GM23248 (cell line): ENCODE measurements around the gene TXNRD2. TPM values are rescaled to one million over a fixed set of nuclear protein-coding genes. Genes with fewer than 3 reads are reported as not detected.

ENCODE experiments used
- DNase-seq: peaks from one replicate; pipeline ENCODE4 v3.0.0-alpha.2; 2015
- H2AFZ ChIP-seq: fragments of 200-600 bp; sonication (generic); 2 replicates; pipeline ENCODE4 v1.6.1; 2016; ENCODE audit warnings: antibody characterized with exemption
- H3F3A ChIP-seq: fragments of 200-600 bp; sonication (generic); 2 replicates; pipeline ENCODE4 v1.6.1; 2016; ENCODE audit warnings: mild to moderate bottlenecking, antibody characterized with exemption, mixed run types; ENCODE audit not compliant: insufficient read depth
- H3K27ac ChIP-seq: fragments of 200-600 bp; sonication (generic); 2 replicates; pipeline ENCODE4 v1.5.1; 2016; ENCODE audit warnings: mild to moderate bottlenecking
- H3K27me3 ChIP-seq: fragments of 200-600 bp; sonication (generic); replicated peaks from 2 replicates; pipeline ENCODE4 v1.6.1; 2016; ENCODE audit warnings: mild to moderate bottlenecking; ENCODE audit not compliant: insufficient read depth
- H3K36me3 ChIP-seq: fragments of 200-600 bp; sonication (generic); 2 replicates; pipeline ENCODE4 v1.6.1; 2016; ENCODE audit warnings: low read depth, mild to moderate bottlenecking
- H3K4me1 ChIP-seq: fragments of 200-600 bp; sonication (generic); 2 replicates; pipeline ENCODE4 v1.6.1; 2016; ENCODE audit warnings: mild to moderate bottlenecking; ENCODE audit not compliant: insufficient read depth
- H3K4me2 ChIP-seq: fragments of 200-600 bp; sonication (generic); one replicate; pipeline ENCODE4 v1.6.1; 2016; ENCODE audit warnings: mild to moderate bottlenecking; ENCODE audit not compliant: unreplicated experiment
- H3K4me3 ChIP-seq: fragments of 200-600 bp; sonication (generic); 2 replicates; pipeline ENCODE4 v1.5.1; 2016; ENCODE audit warnings: mild to moderate bottlenecking
- H3K79me2 ChIP-seq: fragments of 200-600 bp; sonication (generic); 2 replicates; pipeline ENCODE4 v1.6.1; 2016; ENCODE audit warnings: mild to moderate bottlenecking; ENCODE audit not compliant: insufficient read depth
- H3K9ac ChIP-seq: fragments of 200-600 bp; sonication (generic); 2 replicates; pipeline ENCODE4 v1.6.1; 2016; ENCODE audit warnings: mild to moderate bottlenecking
- H3K9me2 ChIP-seq: fragments of 200-600 bp; sonication (generic); 2 replicates; pipeline ENCODE4 v1.6.1; 2016; ENCODE audit warnings: mixed run types, mild to moderate bottlenecking, moderate library complexity; ENCODE audit not compliant: insufficient read depth
- H3K9me3 ChIP-seq: fragments of 200-600 bp; sonication (generic); one replicate; pipeline ENCODE4 v1.6.1; 2017; ENCODE audit warnings: low read depth
- H4K20me1 ChIP-seq: fragments of 200-600 bp; sonication (generic); 2 replicates; pipeline ENCODE4 v1.6.0; 2016; ENCODE audit not compliant: insufficient read depth
- EZH2 ChIP-seq: fragments of 200-600 bp; sonication (generic); IDR thresholded peaks from 2 replicates; pipeline ENCODE4 v1.6.1; 2018; ENCODE audit warnings: antibody characterized with exemption, mild to moderate bottlenecking; ENCODE audit not compliant: insufficient read depth, poor library complexity, severe bottlenecking
- EZH2phosphoT487 ChIP-seq: fragments of 200-600 bp; sonication (generic); IDR thresholded peaks from 2 replicates; pipeline ENCODE4 v1.6.1; 2018; ENCODE audit warnings: antibody characterized with exemption, moderate library complexity, mild to moderate bottlenecking, low read depth; ENCODE audit not compliant: insufficient read depth
- WGBS, 2 experiments: methylation state at CpG; one replicate each; pipeline ENCODE4 v1.1.6; 2015 to 2017; ENCODE audit warnings: low lambda C conversion rate in 2 of 2, low coverage in 1 of 2; ENCODE audit errors: missing lambda C conversion rate in 2 of 2; 5-methylcytosine and 5-hydroxymethylcytosine counted together
- in situ Hi-C: fragments of 300-500 bp; cut with MboI; formaldehyde crosslinking; loops from 2 replicates; pipeline ENCODE4 v1.15.0; 2020
- polyA plus RNA-seq: library from polyadenylated mRNA; unstranded; fragments of >200 nt; fragmentation: Nextera tagmentation; extraction: Ambion mirVana; gene quantifications from 2 replicates; pipeline ENCODE4 v1.2.1, GENCODE V29; 2016
- total RNA-seq: library from RNA; depleted of rRNA; stranded (reverse); fragments of >200 nt; shearing (Covaris generic); gene quantifications from 2 replicates; pipeline ENCODE4 v1.2.3, GENCODE V29; 2014

Gene TXNRD2
- total and polyA plus RNA-seq, 2 experiments from 2014 or later: 20.1 to 24.8 TPM

DNA sequence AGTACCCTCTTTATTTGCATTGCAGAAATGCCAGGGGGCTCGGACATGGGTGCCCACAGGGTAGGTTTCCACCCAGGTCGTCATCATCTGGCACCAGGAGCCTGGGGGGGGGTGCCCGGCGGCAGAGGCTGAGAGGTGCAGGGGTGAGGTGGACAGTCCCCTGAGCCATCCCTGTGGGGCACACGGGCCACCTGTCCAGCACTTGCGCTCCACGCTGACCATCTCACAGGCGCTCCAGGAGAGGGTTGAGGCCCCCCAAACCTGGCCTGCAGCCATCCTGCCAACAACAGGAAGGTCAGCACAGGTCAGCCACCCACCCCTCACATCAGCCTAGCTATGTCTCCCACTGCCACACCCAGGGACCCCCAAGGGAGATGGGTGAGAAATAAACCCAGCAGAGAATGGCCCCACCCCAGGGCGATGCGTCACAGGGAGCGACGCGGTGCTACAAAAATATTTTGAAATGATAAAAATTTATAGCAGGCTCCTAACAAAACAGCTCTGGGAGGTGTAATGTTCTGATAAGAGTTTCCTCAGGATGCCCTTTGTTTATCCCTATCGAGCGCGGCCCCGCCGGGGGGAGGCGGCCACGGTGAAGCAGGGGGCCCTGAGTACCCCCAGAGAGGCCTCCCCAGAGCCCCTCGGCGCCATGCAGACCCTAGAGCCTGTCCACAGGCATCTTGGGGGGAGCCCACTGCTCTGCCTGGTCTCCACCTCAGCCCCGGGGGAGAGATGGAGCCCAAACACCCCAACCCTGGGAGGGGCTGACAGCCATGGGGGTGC is 65.9 kb downstream of the TXNRD2 start:
- Histone ChIP-seq H3K4me3 (no peak overlapping the region), H3F3A (no peaks in the 10 kb centered on the region), H3K27me3 (no peaks in the 10 kb centered on the region), H4K20me1 (no peaks in the 10 kb centered on the region), H2AFZ (no peak overlapping the region), H3K9me3 (no peaks in the 10 kb centered on the region), H3K27ac (no peak overlapping the region), H3K4me1 (peaks cover 25% of the 10 kb centered on the region), H3K9ac (no peak overlapping the region), H3K36me3 (no peaks in the 10 kb centered on the region), H3K79me2 (0 out of 2 replicates have a peak, but pooled peaks cover 11% of the 10 kb centered on the region), H3K9me2 (no peaks in the 10 kb centered on the region), H3K4me2 (no peak overlapping the region)
- in situ Hi-C loops: no loop called here
- no peak for DNase-seq
- TF ChIP-seq EZH2phosphoT487 (no peak), EZH2 (no peak)
- WGBS, 2 experiments: 90 to 91% methylated on average over 22 to 23 of the region's 23 CpGs

- Histone ChIP-seq H3K79me2 (0 out of 2 replicates have a peak, but pooled peaks cover 5% of the 10 kb centered on the region), H3K9me2 (no peaks in the 10 kb centered on the region), H3K4me3 (no peak overlapping the region), H3K9me3 (no peaks in the 10 kb centered on the region), H3K27me3 (no peaks in the 10 kb centered on the region), H2AFZ (no peak overlapping the region), H3F3A (no peaks in the 10 kb centered on the region), H3K36me3 (no peaks in the 10 kb centered on the region), H3K9ac (no peak overlapping the region), H4K20me1 (no peaks in the 10 kb centered on the region), H3K4me2 (no peak overlapping the region), H3K27ac (no peak overlapping the region), H3K4me1 (peaks cover 18% of the 10 kb centered on the region)
- TF ChIP-seq EZH2phosphoT487: no peak
- no peak for TF ChIP-seq EZH2
- DNase-seq: no peak
- 83 to 85% methylated on average over 11 to 12 of the region's 12 CpGs for WGBS, 2 experiments
- in situ Hi-C loops: no loop called here
Observed at GRCh38 chr22:19875061-19875530, 66.5 kb downstream of the TXNRD2 start.

DNA sequence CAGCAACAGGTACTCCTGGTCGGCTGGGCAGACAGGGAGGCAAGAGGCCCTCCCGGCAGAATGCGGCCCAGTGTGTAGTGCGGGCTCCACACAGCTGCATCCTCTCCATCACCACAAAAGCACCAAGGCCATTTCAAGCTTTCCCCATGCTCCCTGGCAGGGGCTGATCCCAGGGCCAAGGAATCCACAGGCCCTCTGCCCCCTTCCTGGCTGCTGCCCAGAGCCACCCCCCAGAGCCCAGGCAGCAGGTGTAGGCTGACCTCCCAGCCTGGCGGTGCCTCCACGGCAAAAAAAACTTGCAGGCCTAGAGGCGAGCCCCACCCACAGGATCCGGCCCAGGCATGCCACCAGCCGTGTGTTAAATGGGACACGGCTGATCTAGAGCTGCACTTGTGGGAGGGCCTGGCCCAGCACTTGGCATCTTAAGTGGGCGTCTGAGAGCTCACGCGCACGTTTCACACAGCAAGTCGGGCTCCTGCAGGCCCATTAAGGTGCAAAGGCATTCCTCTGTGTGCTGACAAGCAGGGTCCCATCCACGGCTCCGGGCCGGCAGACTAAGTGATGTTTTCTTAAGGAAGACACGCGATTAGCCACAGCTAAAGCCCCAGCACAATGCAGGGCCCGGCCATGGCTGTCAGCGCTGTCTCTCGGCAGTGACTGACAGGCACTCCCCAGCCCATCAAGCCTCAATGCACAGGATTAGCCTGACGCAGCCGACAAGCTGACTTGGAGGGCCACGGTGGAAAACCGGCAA is 67.1 kb downstream of the TXNRD2 start:
- H3K79me2 ChIP-seq: no peaks in the 10 kb centered on the region
- peaks cover 12% of the 10 kb centered on the region for H3K4me1 ChIP-seq
- no peaks in the 10 kb centered on the region for H4K20me1 ChIP-seq
- H3K4me3 ChIP-seq: no peak overlapping the region
- no peaks in the 10 kb centered on the region for H3F3A ChIP-seq
- no peak overlapping the region for H2AFZ ChIP-seq
- no peaks in the 10 kb centered on the region for H3K27me3 ChIP-seq
- no peaks in the 10 kb centered on the region for H3K9me3 ChIP-seq
- DNase-seq: peak; percentile 33
- no peak overlapping the region for H3K27ac ChIP-seq
- no peaks in the 10 kb centered on the region for H3K36me3 ChIP-seq
- no peak for TF ChIP-seq EZH2phosphoT487
- no peak for TF ChIP-seq EZH2
- no peak overlapping the region for H3K4me2 ChIP-seq
- no peaks in the 10 kb centered on the region for H3K9me2 ChIP-seq
- 47 to 48% methylated on average over 22 to 27 of the region's 27 CpGs for WGBS, 2 experiments
- in situ Hi-C loops: no loop called here
- H3K9ac ChIP-seq: no peak overlapping the region

- no peak overlapping the region for H3K4me3 ChIP-seq
- no peak for TF ChIP-seq EZH2
- TF ChIP-seq EZH2phosphoT487: no peak
- H3F3A ChIP-seq: no peaks in the 10 kb centered on the region
- H2AFZ ChIP-seq: no peak overlapping the region
- H3K79me2 ChIP-seq: no peaks in the 10 kb centered on the region
- no peaks in the 10 kb centered on the region for H3K9me2 ChIP-seq
- H3K4me1 ChIP-seq: peaks cover 8% of the 10 kb centered on the region
- no peaks in the 10 kb centered on the region for H3K27me3 ChIP-seq
- in situ Hi-C loops: no loop called here
- 91 to 92% methylated on average over 7 of the region's 7 CpGs for WGBS, 2 experiments
- no peaks in the 10 kb centered on the region for H3K36me3 ChIP-seq
- H3K9me3 ChIP-seq: no peaks in the 10 kb centered on the region
- H3K4me2 ChIP-seq: no peak overlapping the region
- no peak overlapping the region for H3K27ac ChIP-seq
- H3K9ac ChIP-seq: no peak overlapping the region
- DNase-seq: no peak
- no peaks in the 10 kb centered on the region for H4K20me1 ChIP-seq
Observed at GRCh38 chr22:19873960-19874306, 67.7 kb downstream of the TXNRD2 start.
